CD4-positive, alpha-beta memory T cell (primary cell): Measurements from ENCODE around the gene TECRL. TPM values are rescaled to one million over a fixed set of nuclear protein-coding genes. Genes with fewer than 3 reads are reported as not detected.

Source experiments
- CTCF ChIA-PET: fragments of 350-600 bp; sonication (Branson Sonifier 250); formaldehyde crosslinking; loops from one replicate; lab custom pipeline; 2021; ENCODE audit warnings: inconsistent platforms; ENCODE audit not compliant: partially characterized antibody; lab: Charles Lee
- POLR2A ChIA-PET: fragments of 350-600 bp; sonication (Branson Sonifier 250); formaldehyde crosslinking; loops from one replicate; lab custom pipeline; 2021; ENCODE audit not compliant: partially characterized antibody; lab: Charles Lee
- DNase-seq, 5 donors: peaks; one replicate each; pipeline versions ENCODE4 v3.0.0 to v3.0.0-alpha.2; 2020 to 2022; ENCODE audit warnings: mixed read lengths in 1 of 5
- H3K27ac ChIP-seq: one replicate; pipeline ENCODE4 v1.7.0; 2013; ENCODE audit warnings: low read depth, low read length
- H3K27me3 ChIP-seq: 2 replicates; pipeline ENCODE4 v1.7.0; 2013; ENCODE audit warnings: mild to moderate bottlenecking, low read length, moderate library complexity; ENCODE audit not compliant: insufficient read depth
- H3K36me3 ChIP-seq: 2 replicates; pipeline ENCODE4 v1.7.0; 2013; ENCODE audit warnings: mild to moderate bottlenecking, low read length, moderate library complexity; ENCODE audit not compliant: insufficient read depth
- H3K4me1 ChIP-seq: 2 replicates; pipeline ENCODE4 v1.7.0; 2013; ENCODE audit warnings: mild to moderate bottlenecking, low read length, moderate library complexity; ENCODE audit not compliant: insufficient read depth
- H3K4me3 ChIP-seq, 2 donors: one replicate each; pipeline ENCODE4 v1.7.0; 2013; ENCODE audit warnings: low read length in 2 of 2, mild to moderate bottlenecking in 1 of 2
- H3K9me3 ChIP-seq, 2 donors: one replicate each; pipeline ENCODE4 v1.7.0; 2013; ENCODE audit warnings: low read length in 2 of 2, control low read depth in 1 of 2; ENCODE audit not compliant: control insufficient read depth in 1 of 2
- H3K27ac Mint-ChIP-seq, 7 donors: one replicate each; pipeline ENCODE4 v1.8.0; 2020 to 2021; ENCODE audit warnings: mixed read lengths in 7 of 7, mild to moderate bottlenecking in 6 of 7, inconsistent platforms in 3 of 7, moderate library complexity in 3 of 7
- H3K27me3 Mint-ChIP-seq, 2 donors: one replicate each; pipeline ENCODE4 v1.8.0; 2020 to 2021; ENCODE audit warnings: mixed read lengths in 2 of 2
- H3K36me3 Mint-ChIP-seq, 2 donors: one replicate each; pipeline ENCODE4 v1.8.0; 2020 to 2021; ENCODE audit warnings: mixed read lengths in 2 of 2, inconsistent platforms in 1 of 2, mild to moderate bottlenecking in 1 of 2
- H3K4me1 Mint-ChIP-seq, 4 donors: one replicate each; pipeline ENCODE4 v1.8.0; 2020 to 2021; ENCODE audit warnings: mixed read lengths in 4 of 4, mild to moderate bottlenecking in 1 of 4
- H3K4me3 Mint-ChIP-seq, 8 donors: one replicate each; pipeline ENCODE4 v1.8.0; 2020 to 2021; ENCODE audit warnings: mixed read lengths in 8 of 8, mild to moderate bottlenecking in 7 of 8, moderate library complexity in 6 of 8, inconsistent platforms in 3 of 8
- H3K9me3 Mint-ChIP-seq, 8 donors: one replicate each; pipeline ENCODE4 v1.8.0; 2020 to 2021; ENCODE audit warnings: mixed read lengths in 8 of 8, mild to moderate bottlenecking in 5 of 8, inconsistent platforms in 3 of 8, moderate library complexity in 1 of 8
- intact Hi-C: fragments of 100-400 bp; cut with micrococcal nuclease; formaldehyde crosslinking; loops from one replicate; pipeline ENCODE4 v1.15.1; 2023
- polyA plus RNA-seq, 2 donors: library from polyadenylated mRNA; unstranded; fragments of 300-500 nt; fragmentation: Illumina TruSeq; gene quantifications; one replicate each; pipeline ENCODE4 v1.2.3, GENCODE V29; 2021
- total RNA-seq, 2 experiments: library from RNA; stranded (reverse); gene quantifications; one replicate each; pipeline ENCODE4 v1.2.3, GENCODE V29; 2021

The TECRL gene
- total and polyA plus RNA-seq, 4 experiments from 2014 or later, result not detected

GRCh38 chr4:64360664-64361398, 48.4 kb downstream of the TECRL start:
- Histone ChIP-seq H3K4me1 (no peaks in the 10 kb centered on the region), H3K27me3 (no peaks in the 10 kb centered on the region), H3K36me3 (no peaks in the 10 kb centered on the region), H3K4me3 (no peak overlapping the region), H3K9me3 (no peaks in the 10 kb centered on the region), H3K27ac (no peak overlapping the region)
- Mint-ChIP-seq H3K4me3 (no peak overlapping the region), H3K9me3 (peaks cover 3 to 27% (median 14%) of the 10 kb centered on the region in 8 donors), H3K36me3 (no peaks in the 10 kb centered on the region), H3K27me3 (no peaks in the 10 kb centered on the region), H3K27ac (no peak overlapping the region), H3K4me1 (no peaks in the 10 kb centered on the region)
- intact Hi-C loops, result no loop called here
- CTCF ChIA-PET, result no interaction called here
- POLR2A ChIA-PET, result no interaction called here
- no peak for DNase-seq

DNA sequence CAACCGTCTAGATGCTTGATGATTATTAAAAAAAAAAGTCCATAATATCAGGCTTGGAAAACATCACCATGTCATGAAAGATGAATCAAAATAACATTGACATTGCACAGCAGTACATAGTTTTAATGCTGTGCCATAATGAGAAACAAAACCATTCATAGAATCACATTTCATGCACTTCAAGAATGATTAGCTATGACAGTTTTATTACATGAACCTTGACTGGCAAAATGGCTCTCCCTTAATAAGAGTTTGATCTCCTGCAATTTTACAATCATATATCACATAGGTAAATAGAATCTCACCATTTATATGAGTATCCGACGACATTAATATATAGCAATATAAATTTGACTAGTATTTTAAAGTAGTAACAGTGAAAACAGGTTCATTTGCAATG, 49.8 kb downstream of the TECRL start:
- Histone ChIP-seq H3K4me1 (no peaks in the 10 kb centered on the region), H3K9me3 (no peaks in the 10 kb centered on the region), H3K27me3 (no peaks in the 10 kb centered on the region), H3K27ac (no peak overlapping the region), H3K4me3 (no peak overlapping the region), H3K36me3 (no peaks in the 10 kb centered on the region)
- H3K4me1 Mint-ChIP-seq, result no peaks in the 10 kb centered on the region
- no peak overlapping the region for H3K4me3 Mint-ChIP-seq
- H3K27ac Mint-ChIP-seq, result no peak overlapping the region
- no peak for DNase-seq
- intact Hi-C loops, result no loop called here
- CTCF ChIA-PET, result no interaction called here
- H3K9me3 Mint-ChIP-seq, result peaks cover under 1 to 22% (median 14%) of the 10 kb centered on the region in 8 donors
- H3K36me3 Mint-ChIP-seq, result no peaks in the 10 kb centered on the region
- POLR2A ChIA-PET, result no interaction called here
- no peaks in the 10 kb centered on the region for H3K27me3 Mint-ChIP-seq

GRCh38 chr4:64353904-64354303, 55.3 kb downstream of the TECRL start:
- ChIA-PET CTCF (no interaction called here), POLR2A (no interaction called here)

DNA sequence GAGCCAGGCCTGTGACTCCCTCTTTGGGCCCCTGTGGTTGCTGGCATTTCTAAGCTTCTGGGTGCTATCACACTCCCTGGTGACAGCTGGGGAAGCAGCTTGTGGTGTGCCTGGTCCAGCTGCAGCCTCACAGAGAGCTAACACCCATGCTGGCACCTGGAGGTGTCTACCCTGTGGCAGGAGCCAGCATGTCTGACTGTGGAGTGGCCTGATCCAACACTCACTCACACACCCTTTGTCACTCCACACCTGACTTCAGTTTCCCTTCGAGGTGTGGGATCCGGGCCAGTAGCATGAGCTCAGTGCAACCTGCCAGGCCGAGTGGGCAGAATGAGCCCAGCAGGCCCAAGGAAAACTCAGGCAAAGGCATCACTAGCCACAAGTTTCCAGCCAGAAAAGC, 67.5 kb downstream of the TECRL start:
- no peak overlapping the region for H3K27ac ChIP-seq
- H3K4me3 ChIP-seq, result no peak overlapping the region
- H3K36me3 ChIP-seq, result no peaks in the 10 kb centered on the region
- ChIA-PET CTCF (no interaction called here), POLR2A (no interaction called here)
- H3K4me1 ChIP-seq, result no peaks in the 10 kb centered on the region
- H3K27me3 ChIP-seq, result no peaks in the 10 kb centered on the region
- peaks cover 0 to 15% (median 6%) of the 10 kb centered on the region in 8 donors for H3K9me3 Mint-ChIP-seq
- H3K4me3 Mint-ChIP-seq, result no peak overlapping the region
- intact Hi-C loops, result no loop called here
- DNase-seq, result no peak
- no peaks in the 10 kb centered on the region for H3K36me3 Mint-ChIP-seq
- no peaks in the 10 kb centered on the region for H3K9me3 ChIP-seq
- H3K27ac Mint-ChIP-seq, result no peak overlapping the region
- H3K27me3 Mint-ChIP-seq, result no peaks in the 10 kb centered on the region
- no peaks in the 10 kb centered on the region for H3K4me1 Mint-ChIP-seq

More at GRCh38 chr4:64353904-64354303, 55.3 kb downstream of the TECRL start:
- H3K9me3 ChIP-seq, result no peaks in the 10 kb centered on the region
- no peak overlapping the region for H3K27ac ChIP-seq
- Mint-ChIP-seq H3K36me3 (no peaks in the 10 kb centered on the region), H3K9me3 (peaks cover 0 to 13% (median 5%) of the 10 kb centered on the region in 8 donors), H3K27ac (no peak overlapping the region), H3K4me1 (no peaks in the 10 kb centered on the region), H3K27me3 (no peaks in the 10 kb centered on the region), H3K4me3 (no peak overlapping the region)
- DNase-seq, result no peak
- no peak overlapping the region for H3K4me3 ChIP-seq
- no peaks in the 10 kb centered on the region for H3K36me3 ChIP-seq
- H3K4me1 ChIP-seq, result no peaks in the 10 kb centered on the region
- no peaks in the 10 kb centered on the region for H3K27me3 ChIP-seq
- intact Hi-C loops, result no loop called here

DNA sequence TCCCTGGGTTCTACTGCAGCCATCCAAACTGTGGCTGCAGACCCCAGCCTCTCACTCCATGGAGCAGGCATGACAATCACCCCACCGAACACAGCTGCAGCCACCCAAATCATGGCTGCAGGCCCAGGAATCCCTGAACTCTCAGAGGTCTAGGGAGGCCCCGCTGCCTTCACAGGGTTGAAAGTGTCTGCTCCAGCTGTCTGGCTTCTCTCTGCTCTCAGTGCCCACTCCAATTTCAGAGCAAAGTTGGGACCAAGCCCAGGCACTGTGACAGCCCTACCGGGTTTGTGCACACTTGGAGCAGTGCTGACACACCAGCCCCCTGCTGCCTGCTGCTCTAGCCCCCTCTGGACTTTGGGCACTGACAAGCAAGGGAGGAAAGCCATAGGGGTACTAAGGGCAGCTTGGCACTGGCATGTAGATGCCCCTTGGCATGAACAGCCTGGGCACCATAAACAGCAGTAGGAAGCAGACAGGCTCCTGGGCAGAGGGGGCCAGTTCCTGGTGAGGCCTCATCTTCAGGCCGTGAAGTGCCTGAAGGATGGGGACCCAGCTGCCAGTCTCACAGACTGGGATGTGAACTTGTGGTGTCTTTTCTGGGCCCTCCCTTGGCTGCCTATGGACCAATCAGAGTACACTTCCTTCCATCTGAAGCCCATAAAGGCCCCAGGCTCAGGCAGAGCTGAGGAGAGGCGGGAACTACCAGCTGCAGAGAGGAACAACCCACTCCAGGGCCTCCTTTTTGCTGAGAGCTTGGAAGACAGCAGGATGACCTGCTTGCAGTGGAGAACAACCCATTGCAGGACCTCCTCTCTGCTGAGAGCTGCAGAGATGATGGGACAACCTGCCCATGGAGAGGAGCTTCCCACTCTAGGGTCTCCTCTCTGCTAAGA, 68.8 kb downstream of the TECRL start:
- H3K9me3 ChIP-seq, result no peaks in the 10 kb centered on the region
- Mint-ChIP-seq H3K27me3 (no peaks in the 10 kb centered on the region), H3K27ac (no peak overlapping the region), H3K36me3 (no peaks in the 10 kb centered on the region), H3K9me3 (peaks cover 0 to 15% (median 6%) of the 10 kb centered on the region in 8 donors), H3K4me3 (no peak overlapping the region), H3K4me1 (no peaks in the 10 kb centered on the region)
- H3K4me3 ChIP-seq, result no peak overlapping the region
- DNase-seq, result no peak
- H3K4me1 ChIP-seq, result no peaks in the 10 kb centered on the region
- no peaks in the 10 kb centered on the region for H3K27me3 ChIP-seq
- no peaks in the 10 kb centered on the region for H3K36me3 ChIP-seq
- CTCF ChIA-PET, result no interaction called here
- H3K27ac ChIP-seq, result no peak overlapping the region
- intact Hi-C loops, result no loop called here
- POLR2A ChIA-PET, result no interaction called here

GRCh38 chr4:64334964-64335363, 74.3 kb downstream of the TECRL start:
- Histone ChIP-seq H3K27ac (no peak overlapping the region), H3K4me1 (no peaks in the 10 kb centered on the region), H3K27me3 (no peaks in the 10 kb centered on the region), H3K4me3 (no peak overlapping the region), H3K36me3 (no peaks in the 10 kb centered on the region), H3K9me3 (no peaks in the 10 kb centered on the region)
- intact Hi-C loops, result no loop called here
- H3K27ac Mint-ChIP-seq, result no peak overlapping the region
- no peak overlapping the region for H3K4me3 Mint-ChIP-seq
- no peak for DNase-seq
- no peaks in the 10 kb centered on the region for H3K36me3 Mint-ChIP-seq
- H3K27me3 Mint-ChIP-seq, result no peaks in the 10 kb centered on the region
- ChIA-PET POLR2A (no interaction called here), CTCF (no interaction called here)
- H3K4me1 Mint-ChIP-seq, result no peaks in the 10 kb centered on the region
- peaks cover 0 to 15% (median 5%) of the 10 kb centered on the region in 8 donors for H3K9me3 Mint-ChIP-seq

- H3K27ac ChIP-seq, result no peak overlapping the region
- H3K36me3 ChIP-seq, result no peaks in the 10 kb centered on the region
- no peaks in the 10 kb centered on the region for H3K27me3 ChIP-seq
- no peak for DNase-seq
- Mint-ChIP-seq H3K4me3 (no peak overlapping the region), H3K36me3 (no peaks in the 10 kb centered on the region), H3K9me3 (peaks cover 0 to 9% (median 3%) of the 10 kb centered on the region in 8 donors), H3K27ac (no peak overlapping the region), H3K4me1 (no peaks in the 10 kb centered on the region), H3K27me3 (no peaks in the 10 kb centered on the region)
- ChIA-PET POLR2A (no interaction called here), CTCF (no interaction called here)
- H3K9me3 ChIP-seq, result no peaks in the 10 kb centered on the region
- H3K4me3 ChIP-seq, result no peak overlapping the region
- no peaks in the 10 kb centered on the region for H3K4me1 ChIP-seq
- intact Hi-C loops, result no loop called here
Measured at GRCh38 chr4:64330143-64330542, 79.1 kb downstream of the TECRL start.
